Stomach smooth muscle (tissue), 2 donors: ENCODE data around the gene RIMBP2.

Experiments
- H3K27ac ChIP-seq: one replicate; pipeline ENCODE4 v1.7.0; 2013; ENCODE audit warnings: mild to moderate bottlenecking, low read length, inconsistent platforms
- H3K27me3 ChIP-seq, 2 donors: one replicate each; pipeline ENCODE4 v1.7.0; 2013; ENCODE audit warnings: low read length in 2 of 2; ENCODE audit not compliant: insufficient read depth in 2 of 2, control insufficient read depth in 1 of 2
- H3K36me3 ChIP-seq, 2 donors: one replicate each; pipeline ENCODE4 v1.7.0; 2013; ENCODE audit warnings: low read length in 2 of 2; ENCODE audit not compliant: control insufficient read depth in 2 of 2, insufficient read depth in 2 of 2
- H3K4me1 ChIP-seq: one replicate; pipeline ENCODE4 v1.7.0; 2013; ENCODE audit warnings: low read length; ENCODE audit not compliant: control insufficient read depth, insufficient read depth
- H3K4me3 ChIP-seq, 2 donors: one replicate each; pipeline ENCODE4 v1.7.0; 2013; ENCODE audit warnings: low read length in 2 of 2
- H3K9ac ChIP-seq, 2 donors: one replicate each; pipeline ENCODE4 v1.7.0; 2013; ENCODE audit warnings: low read length in 2 of 2, mild to moderate bottlenecking in 1 of 2
- H3K9me3 ChIP-seq, 2 donors: one replicate each; pipeline ENCODE4 v1.7.0; 2013; ENCODE audit warnings: low read length in 2 of 2; ENCODE audit not compliant: control insufficient read depth in 2 of 2
- donor health status: healthy.
- donor health status: Pancreatic carcinoma.

RIMBP2 gene

DNA sequence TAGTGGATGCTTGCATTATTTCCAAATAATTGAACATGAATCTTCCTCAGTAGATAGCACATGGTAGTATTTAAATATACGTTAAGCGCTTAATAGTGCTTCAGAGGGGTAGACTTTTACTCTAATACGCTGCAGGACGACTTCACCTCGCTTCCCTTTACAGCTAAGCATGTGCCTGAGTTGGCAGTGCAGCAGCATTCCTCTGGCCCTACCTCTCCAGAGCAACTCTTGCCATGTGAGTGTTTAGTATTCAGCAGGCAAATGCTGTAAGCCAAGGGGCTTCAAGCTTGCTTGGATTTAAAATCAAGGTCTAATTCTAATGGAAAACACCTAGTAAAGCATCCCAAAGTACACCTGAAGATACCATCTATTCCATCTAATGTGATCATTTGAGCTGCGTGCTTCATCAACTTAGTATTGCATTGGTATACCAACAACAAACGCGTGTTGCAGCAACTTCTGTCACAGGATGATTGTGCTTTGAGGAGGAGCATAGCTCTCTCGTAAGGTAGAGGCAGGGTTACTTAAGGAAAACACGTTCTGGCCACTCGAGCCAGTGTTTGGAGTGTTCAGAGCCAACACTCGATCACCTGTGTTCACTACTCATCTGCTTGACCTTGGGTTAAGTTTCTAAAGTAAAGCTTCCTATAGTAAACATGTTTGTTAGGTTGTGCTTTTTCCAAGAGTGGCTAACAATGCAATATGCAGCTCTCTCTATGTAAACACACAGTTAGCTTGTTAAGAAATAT lies 317.8 kb downstream of the RIMBP2 start:
- Histone ChIP-seq H3K9ac (no peak overlapping the region), H3K36me3 (no peaks in the 10 kb centered on the region), H3K4me1 (no peaks in the 10 kb centered on the region), H3K9me3 (peaks cover 0 to 2% of the 10 kb centered on the region in 2 donors), H3K27ac (no peak overlapping the region), H3K27me3 (peaks cover 0 to 2% of the 10 kb centered on the region in 2 donors), H3K4me3 (no peak overlapping the region)

DNA sequence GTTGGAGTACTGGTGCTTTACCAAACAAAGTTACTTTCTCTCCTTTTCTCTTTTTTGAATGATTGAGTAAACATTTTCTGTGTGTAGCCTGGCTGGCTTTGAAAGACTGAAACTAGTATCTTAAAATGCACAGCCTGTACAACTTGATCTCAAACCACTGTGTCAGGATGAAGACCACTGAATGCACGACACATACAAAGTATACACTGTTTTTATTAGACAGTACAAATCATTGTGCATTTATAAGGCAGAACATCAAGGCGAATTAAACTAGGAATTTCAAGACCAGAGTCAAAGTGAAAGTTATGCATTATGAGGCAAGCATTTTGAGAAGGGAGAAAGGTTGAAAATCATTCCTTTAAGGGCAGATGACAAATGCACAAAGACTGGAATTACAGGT lies 319.4 kb downstream of the RIMBP2 start:
- Histone ChIP-seq H3K9me3 (peaks cover 0 to 2% of the 10 kb centered on the region in 2 donors), H3K4me1 (no peaks in the 10 kb centered on the region), H3K27me3 (peaks cover 0 to 2% of the 10 kb centered on the region in 2 donors), H3K27ac (no peak overlapping the region), H3K9ac (no peak overlapping the region), H3K4me3 (no peak overlapping the region), H3K36me3 (no peaks in the 10 kb centered on the region)

DNA sequence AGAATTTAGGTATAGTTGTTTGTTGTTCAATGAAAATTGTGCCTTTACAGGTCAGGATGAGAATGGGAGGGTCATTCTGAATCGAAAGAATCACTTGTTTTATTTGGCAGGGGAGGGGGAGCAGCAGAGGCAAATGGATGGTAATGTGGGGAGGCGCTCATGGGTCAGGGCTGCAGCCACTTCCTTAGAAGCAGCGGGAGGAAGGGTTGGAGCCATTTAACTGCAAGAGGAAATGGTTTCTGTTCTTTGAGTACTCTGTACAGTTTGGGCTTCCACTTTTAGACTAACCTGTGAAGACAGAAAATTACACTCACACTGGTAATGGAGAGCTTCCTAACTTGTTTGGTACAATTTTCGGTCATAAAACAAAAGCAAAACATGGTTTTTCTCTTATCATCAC lies 321.2 kb downstream of the RIMBP2 start:
- Histone ChIP-seq H3K36me3 (no peaks in the 10 kb centered on the region), H3K27ac (no peak overlapping the region), H3K4me1 (no peaks in the 10 kb centered on the region), H3K9me3 (peaks cover 0 to 2% of the 10 kb centered on the region in 2 donors), H3K27me3 (peaks cover 0 to 2% of the 10 kb centered on the region in 2 donors), H3K4me3 (no peak overlapping the region), H3K9ac (no peak overlapping the region)

DNA sequence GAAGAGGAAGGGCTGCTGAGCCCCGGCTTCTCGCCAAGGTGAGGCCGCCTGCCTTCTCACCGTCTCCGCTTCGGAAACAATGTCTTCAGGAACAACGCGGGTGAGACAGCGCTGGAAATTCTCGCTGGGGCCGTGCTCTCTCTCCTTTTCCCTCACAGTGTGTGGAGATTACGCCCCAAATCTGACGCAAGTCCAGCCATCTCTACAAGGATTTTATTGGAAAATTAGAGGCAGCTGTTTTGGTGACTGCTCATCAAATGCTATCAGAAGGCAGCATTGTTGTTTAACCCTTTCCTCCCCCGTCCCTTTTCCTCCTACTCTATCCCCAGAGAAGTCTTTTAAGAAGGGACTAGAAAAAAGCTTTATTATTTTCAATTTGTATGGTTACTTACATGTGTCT lies 324.9 kb downstream of the RIMBP2 start:
- Histone ChIP-seq H3K4me3 (no peak overlapping the region), H3K9ac (no peak overlapping the region), H3K4me1 (no peaks in the 10 kb centered on the region)

DNA sequence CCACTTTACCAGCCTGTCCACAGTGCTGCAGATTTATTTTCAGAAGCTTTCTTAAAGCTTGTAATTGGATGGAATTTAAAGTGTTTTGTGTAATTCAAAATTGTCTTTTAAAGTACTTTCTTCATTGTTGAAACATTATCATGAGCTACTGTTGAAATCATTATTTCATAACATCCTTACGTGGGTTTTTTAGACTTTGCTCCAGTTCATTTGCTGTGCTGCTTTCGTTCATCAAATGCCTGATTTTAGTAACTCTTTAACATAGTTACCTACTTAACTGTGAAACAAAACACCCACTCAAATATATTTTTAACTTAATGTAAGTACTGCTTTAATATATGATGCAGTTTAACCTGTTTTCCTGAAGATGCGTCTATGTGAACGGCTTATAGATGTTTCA lies 330.9 kb downstream of the RIMBP2 start:
- Histone ChIP-seq H3K27ac (no peak overlapping the region), H3K27me3 (no peaks in the 10 kb centered on the region), H3K4me3 (no peak overlapping the region), H3K9ac (no peak overlapping the region), H3K9me3 (no peaks in the 10 kb centered on the region), H3K36me3 (no peaks in the 10 kb centered on the region), H3K4me1 (no peaks in the 10 kb centered on the region)

More for the DNA sequence above, 324.9 kb downstream of the RIMBP2 start:
- Histone ChIP-seq H3K27me3 (no peaks in the 10 kb centered on the region), H3K9me3 (no peaks in the 10 kb centered on the region), H3K27ac (no peak overlapping the region), H3K36me3 (no peaks in the 10 kb centered on the region)

DNA sequence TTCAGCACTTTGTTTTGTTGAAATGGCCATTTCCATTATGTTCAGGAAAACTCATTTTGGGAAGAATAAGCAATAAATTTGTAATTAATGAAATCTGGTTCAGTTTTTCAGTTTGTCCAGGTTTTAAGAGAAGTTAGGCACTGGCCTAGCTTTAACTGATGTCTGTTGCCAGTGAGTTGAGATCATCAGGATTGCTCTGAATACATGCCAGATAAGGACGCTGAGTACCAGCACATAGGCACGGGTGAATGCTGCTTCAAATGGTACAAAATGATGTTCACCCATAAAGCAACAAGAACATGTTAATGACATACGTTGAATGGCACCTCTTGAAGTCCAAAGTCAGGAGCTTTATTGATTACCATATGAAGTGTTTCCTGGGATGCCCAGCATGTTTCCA lies 331.9 kb downstream of the RIMBP2 start:
- Histone ChIP-seq H3K36me3 (no peaks in the 10 kb centered on the region), H3K9ac (no peak overlapping the region), H3K4me3 (no peak overlapping the region), H3K4me1 (no peaks in the 10 kb centered on the region), H3K27me3 (no peaks in the 10 kb centered on the region), H3K9me3 (no peaks in the 10 kb centered on the region), H3K27ac (no peak overlapping the region)

DNA sequence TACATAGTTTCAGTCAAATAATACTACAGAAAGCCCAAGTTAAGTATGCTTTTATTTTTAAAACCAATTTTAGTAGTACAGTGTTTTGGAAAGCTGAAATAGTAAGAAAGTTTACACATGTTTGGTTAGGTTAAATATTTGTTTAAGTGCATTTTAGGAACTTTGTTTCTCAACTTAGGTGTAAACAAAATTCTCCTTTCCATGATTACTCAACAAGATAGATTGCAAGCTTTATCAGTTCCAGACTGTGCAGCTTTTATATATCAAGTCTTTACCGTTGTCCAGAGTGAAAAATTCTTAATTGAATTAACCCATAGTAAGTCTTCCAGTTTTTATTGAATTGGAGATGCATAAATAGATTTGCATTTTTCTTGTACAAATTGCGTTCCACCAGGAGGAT lies 333.3 kb downstream of the RIMBP2 start:
- H3K9ac ChIP-seq, result no peak overlapping the region
- no peaks in the 10 kb centered on the region for H3K4me1 ChIP-seq
- no peaks in the 10 kb centered on the region for H3K36me3 ChIP-seq
- H3K27ac ChIP-seq, result no peak overlapping the region
- H3K4me3 ChIP-seq, result no peak overlapping the region
- H3K9me3 ChIP-seq, result no peaks in the 10 kb centered on the region
- H3K27me3 ChIP-seq, result no peaks in the 10 kb centered on the region

DNA sequence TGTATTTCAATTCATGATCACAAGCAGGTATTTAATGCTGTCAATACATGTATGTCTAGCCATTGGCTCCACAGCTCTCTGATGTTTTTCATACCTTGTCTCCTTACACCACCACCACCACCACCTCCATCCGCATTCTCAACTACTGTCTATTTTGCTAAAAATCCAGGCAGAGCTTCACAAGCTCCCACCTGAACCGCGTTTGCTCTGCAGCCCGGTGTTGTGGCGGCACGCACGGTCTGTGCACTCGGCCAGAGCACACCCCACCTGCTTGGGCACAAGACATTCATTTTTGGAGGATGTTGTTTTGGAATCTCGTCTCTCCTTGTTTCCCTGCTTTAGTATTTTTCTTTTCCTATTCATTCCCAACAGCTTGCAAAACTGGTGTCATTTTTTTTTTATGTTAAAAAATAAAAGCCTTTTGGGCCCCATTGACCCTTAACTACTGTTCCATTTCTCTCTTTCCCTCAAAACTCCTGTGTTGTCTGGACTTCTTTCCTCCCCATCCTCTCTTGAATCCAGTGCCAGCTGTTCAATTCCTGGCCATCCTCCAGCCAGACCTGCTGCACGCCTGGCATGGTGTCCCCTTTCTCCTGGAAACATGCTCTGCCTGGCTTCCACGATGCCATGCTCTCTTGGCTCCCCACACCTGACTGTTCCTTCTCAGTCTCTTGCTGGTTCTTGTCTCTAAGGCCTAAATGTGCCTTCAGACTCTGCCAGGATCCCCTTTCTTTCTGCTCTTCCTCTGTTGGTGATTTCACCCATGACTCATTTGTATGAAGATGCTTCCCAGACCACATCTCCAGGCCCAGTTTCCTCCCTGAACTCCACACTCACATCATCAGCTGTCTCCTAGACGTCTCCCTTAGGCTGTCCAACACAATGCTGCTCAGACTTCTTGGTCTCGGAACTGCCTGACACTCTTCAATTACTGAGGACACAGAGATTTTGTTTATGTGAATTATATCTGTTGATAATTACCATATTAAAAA lies 340.5 kb downstream of the RIMBP2 start:
- H3K27ac ChIP-seq, result no peak overlapping the region
- no peak overlapping the region for H3K9ac ChIP-seq
- H3K9me3 ChIP-seq, result no peaks in the 10 kb centered on the region
- H3K4me3 ChIP-seq, result no peak overlapping the region
- no peaks in the 10 kb centered on the region for H3K36me3 ChIP-seq
- H3K27me3 ChIP-seq, result peaks cover 2 to 3% of the 10 kb centered on the region in 2 donors
- no peaks in the 10 kb centered on the region for H3K4me1 ChIP-seq

DNA sequence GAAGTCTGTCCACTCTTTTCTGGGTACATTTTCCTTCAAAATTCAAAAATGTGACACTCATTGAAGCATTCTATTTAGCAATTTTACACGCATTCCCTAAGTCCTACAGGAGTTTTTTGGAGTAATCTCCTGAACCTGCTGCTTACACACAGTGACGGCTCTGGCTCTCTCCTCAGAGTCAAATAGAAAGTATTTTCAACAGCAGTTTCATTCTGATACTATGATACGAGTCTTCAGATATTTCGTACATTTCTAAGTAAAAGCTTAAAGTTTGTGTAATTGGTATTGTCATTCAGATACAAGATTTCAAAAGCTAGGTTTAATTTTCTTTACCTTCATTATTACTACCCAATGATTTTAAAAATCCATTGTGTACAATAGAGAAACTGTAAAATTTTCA lies 342.0 kb downstream of the RIMBP2 start:
- Histone ChIP-seq H3K9me3 (no peaks in the 10 kb centered on the region), H3K4me3 (no peak overlapping the region), H3K9ac (no peak overlapping the region), H3K36me3 (no peaks in the 10 kb centered on the region), H3K27ac (no peak overlapping the region), H3K27me3 (peaks cover 2 to 3% of the 10 kb centered on the region in 2 donors), H3K4me1 (no peaks in the 10 kb centered on the region)

DNA sequence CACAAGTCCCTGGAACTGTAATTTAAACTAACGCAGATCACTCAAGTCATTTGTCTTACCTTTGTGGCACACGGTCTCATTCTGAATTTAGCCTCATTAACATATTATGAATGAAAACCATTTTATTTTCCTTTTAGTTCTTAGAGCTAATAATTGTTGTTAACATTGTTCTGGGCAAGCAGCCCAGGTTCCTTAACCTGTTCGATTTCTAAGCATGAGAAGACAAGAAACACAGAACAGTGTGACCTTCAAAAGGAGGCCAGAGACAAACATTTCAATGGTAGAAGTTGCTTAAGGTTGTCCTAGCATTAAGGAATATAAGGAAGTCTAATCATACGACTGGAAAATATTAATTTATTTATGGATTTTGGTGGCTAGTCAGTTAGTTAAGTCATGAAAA lies 343.2 kb downstream of the RIMBP2 start:
- no peak overlapping the region for H3K4me3 ChIP-seq
- no peaks in the 10 kb centered on the region for H3K36me3 ChIP-seq
- H3K27me3 ChIP-seq, result peaks cover 2 to 3% of the 10 kb centered on the region in 2 donors
- no peak overlapping the region for H3K27ac ChIP-seq
- H3K9ac ChIP-seq, result no peak overlapping the region
- H3K4me1 ChIP-seq, result no peaks in the 10 kb centered on the region
- peaks cover 0 to 3% of the 10 kb centered on the region in 2 donors for H3K9me3 ChIP-seq
